T-helper 2 cell treated with Interferon-gamma antibody and Interleukin-4, amounts not matched to agents 100 ng/mL and 5 ng/mL, for 36 hours (primary cell): Measurements from ENCODE around the gene GYG2. TPM values are rescaled to one million over a fixed set of nuclear protein-coding genes. Genes with fewer than 3 reads are reported as not detected.
"Not testable (repeated sequence)": the region's sequence is repeated elsewhere in the genome, so short reads cannot be mapped to it uniquely, and the experiment has no call there.

ENCODE experiments used
- intact Hi-C: fragments of 100-400 bp; cut with micrococcal nuclease; formaldehyde crosslinking; loops from one replicate; pipeline ENCODE4 v1.15.1; 2023
- total RNA-seq: library from RNA; stranded (reverse); gene quantifications from 2 replicates; pipeline ENCODE4 v1.2.3, GENCODE V29; 2022

GYG2 gene
- total RNA-seq, 1 donor from 2014 or later = not detected

GRCh38 chrX:2812161-2812907, 16.4 kb upstream of the GYG2 start:
- intact Hi-C loops = not testable (repeated sequence)

GRCh38 chrX:2817036-2817435, 11.7 kb upstream of the GYG2 start:
- intact Hi-C loops = no loop called here

GRCh38 chrX:2819345-2820135, 9.2 kb upstream of the GYG2 start:
- intact Hi-C loops = no loop called here

- intact Hi-C loops = no loop called here
Measured at GRCh38 chrX:2820136-2820771, 8.5 kb upstream of the GYG2 start.

GRCh38 chrX:2823795-2824386, 4.8 kb upstream of the GYG2 start:
- intact Hi-C loops = no loop called here

GRCh38 chrX:2824886-2825285, 3.8 kb upstream of the GYG2 start:
- intact Hi-C loops = no loop called here

GRCh38 chrX:2828959-2829411, 255 bp downstream of the GYG2 start:
- intact Hi-C loops = no loop called here

GRCh38 chrX:2829469-2830246, 928 bp downstream of the GYG2 start:
- intact Hi-C loops = no loop called here

GRCh38 chrX:2831471-2832228, 2.9 kb downstream of the GYG2 start:
- intact Hi-C loops = no loop called here

GRCh38 chrX:2837961-2838360, 9.2 kb downstream of the GYG2 start:
- intact Hi-C loops = no loop called here

GRCh38 chrX:2840961-2841360, 12.2 kb downstream of the GYG2 start:
- intact Hi-C loops = no loop called here

- intact Hi-C loops = no loop called here
Measured at GRCh38 chrX:2841537-2841936, 12.8 kb downstream of the GYG2 start.

- intact Hi-C loops = no loop called here
Measured at GRCh38 chrX:2846992-2847391, 18.3 kb downstream of the GYG2 start.

- intact Hi-C loops = no loop called here
Measured at GRCh38 chrX:2848871-2849301, 20.2 kb downstream of the GYG2 start.

GRCh38 chrX:2854918-2855317, 26.2 kb downstream of the GYG2 start:
- intact Hi-C loops = no loop called here

GRCh38 chrX:2855761-2856160, 27.0 kb downstream of the GYG2 start:
- intact Hi-C loops = no loop called here

- intact Hi-C loops = no loop called here
Measured at GRCh38 chrX:2857566-2857965, 28.8 kb downstream of the GYG2 start.

GRCh38 chrX:2859197-2859797, 30.6 kb downstream of the GYG2 start:
- intact Hi-C loops = no loop called here

GRCh38 chrX:2862404-2862803, 33.7 kb downstream of the GYG2 start:
- intact Hi-C loops = no loop called here

- intact Hi-C loops = no loop called here
Measured at GRCh38 chrX:2863646-2864045, 34.9 kb downstream of the GYG2 start.
